Kidney epithelial cell (primary cell): Measurements from ENCODE around the gene TNFRSF25. TPM values are rescaled to one million over a fixed set of nuclear protein-coding genes. Genes with fewer than 3 reads are reported as not detected.

Source experiments
- DNase-seq: peaks from one replicate; pipeline ENCODE4 v3.0.0-alpha.2; 2010; ENCODE audit warnings: low read depth
- H3K27me3 ChIP-seq: 2 replicates; pipeline ENCODE4 v1.6.0; 2011; ENCODE audit warnings: low read length; ENCODE audit not compliant: control insufficient read depth, insufficient read depth
- H3K36me3 ChIP-seq: 2 replicates; pipeline ENCODE4 v1.5.1; 2011; ENCODE audit warnings: low read length; ENCODE audit not compliant: control insufficient read depth, insufficient read depth
- H3K4me3 ChIP-seq: 2 replicates; pipeline ENCODE4 v1.5.1; 2011; ENCODE audit warnings: low read depth, mild to moderate bottlenecking, control low read depth, low read length
- CTCF ChIP-seq: IDR thresholded peaks from 2 replicates; pipeline ENCODE4 v1.5.1; 2011; ENCODE audit warnings: mild to moderate bottlenecking, moderate library complexity, low read length, control low read depth, inconsistent platforms; ENCODE audit not compliant: insufficient read depth, poor library complexity, severe bottlenecking
- total RNA-seq: library from RNA; depleted of rRNA; stranded (reverse); fragments of >200 nt; gene quantifications from 2 replicates; pipeline ENCODE4 v1.2.3, GENCODE V29; 2015

Gene TNFRSF25
- total RNA-seq, 1 donor from 2014 or later, result 20.2 TPM

DNA sequence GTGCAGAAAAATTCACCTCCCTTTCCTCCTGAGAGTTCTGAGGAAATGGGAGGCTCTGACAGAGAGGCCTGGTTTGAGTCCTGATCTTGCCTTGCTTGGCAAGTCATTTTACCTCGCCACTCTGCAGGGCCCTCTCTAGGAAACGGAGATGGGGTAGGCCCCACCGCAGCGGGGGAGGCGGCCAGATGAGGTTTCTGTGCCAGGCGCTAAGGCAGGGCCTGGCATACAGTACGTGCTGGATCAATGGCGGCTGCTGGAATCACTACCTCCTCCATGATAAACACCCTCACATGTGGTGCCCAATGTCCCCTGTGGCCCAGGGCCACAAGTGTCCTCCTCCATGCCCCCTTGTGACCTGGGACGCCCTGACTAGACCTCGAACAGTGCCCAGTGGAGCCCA is 26.0 kb upstream of the TNFRSF25 start:
- H3K27me3 ChIP-seq, result no peaks in the 10 kb centered on the region
- no peak for DNase-seq
- TF ChIP-seq CTCF, result no peak
- H3K36me3 ChIP-seq, result no peaks in the 10 kb centered on the region
- no peak overlapping the region for H3K4me3 ChIP-seq

GRCh38 chr1:6491480-6491962 is 25.5 kb upstream of the TNFRSF25 start, which contains the start of gene PLEKHG5:
Gene PLEKHG5, minus strand, starts transcription at chr1:6491667. Its CDS starts 14,096 bp downstream, at chr1:6477571.
- Histone ChIP-seq H3K27me3 (no peaks in the 10 kb centered on the region), H3K36me3 (no peaks in the 10 kb centered on the region), H3K4me3 (peak within 1 kb of the TSS; percentile 87)
- DNase-seq, result no peak
- no peak for TF ChIP-seq CTCF

DNA sequence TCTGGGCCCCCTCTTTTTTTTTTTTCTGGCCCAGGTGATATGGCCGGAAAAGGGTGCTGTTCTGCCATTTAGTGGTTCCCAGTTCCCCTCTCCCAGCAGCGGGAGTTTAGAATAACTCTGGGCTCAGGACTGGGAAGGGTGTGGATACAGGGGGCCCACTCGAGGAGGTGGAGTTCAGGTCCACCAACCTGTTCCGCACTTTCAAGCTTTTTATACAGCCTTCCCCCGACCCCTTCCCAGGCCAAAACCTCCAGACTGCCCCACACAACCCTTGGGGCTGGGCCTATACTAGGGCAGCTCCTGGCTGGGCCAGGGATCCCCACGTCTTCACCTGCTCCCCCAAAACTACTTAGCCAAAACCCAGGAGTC is 25.1 kb upstream of the TNFRSF25 start:
- TF ChIP-seq CTCF, result no peak
- no peak for DNase-seq
- Histone ChIP-seq H3K36me3 (no peaks in the 10 kb centered on the region), H3K27me3 (no peaks in the 10 kb centered on the region), H3K4me3 (peak overlapping the region; percentile 87)

- no peak for DNase-seq
- no peaks in the 10 kb centered on the region for H3K36me3 ChIP-seq
- H3K4me3 ChIP-seq, result peak overlapping the region; percentile 87
Observed at GRCh38 chr1:6490181-6491080, 24.5 kb upstream of the TNFRSF25 start.

GRCh38 chr1:6489799-6490180 is 23.8 kb upstream of the TNFRSF25 start:
- no peak for DNase-seq
- peak overlapping the region; percentile 87 for H3K4me3 ChIP-seq
- no peaks in the 10 kb centered on the region for H3K36me3 ChIP-seq
- H3K27me3 ChIP-seq, result no peaks in the 10 kb centered on the region
- TF ChIP-seq CTCF, result peak; percentile 97

More at GRCh38 chr1:6490181-6491080, 24.5 kb upstream of the TNFRSF25 start:
- no peak for TF ChIP-seq CTCF
- H3K27me3 ChIP-seq, result no peaks in the 10 kb centered on the region
